Mesendoderm (in vitro differentiated cells): ENCODE measurements around the gene CCBE1.

Source experiments
- DNase-seq: peaks from one replicate; pipeline ENCODE4 v3.0.0; 2013
- H2AK5ac ChIP-seq: 2 replicates; pipeline ENCODE4 v1.6.1; 2013; ENCODE audit warnings: low read length, inconsistent platforms
- H2BK120ac ChIP-seq: 2 replicates; pipeline ENCODE4 v1.6.1; 2013; ENCODE audit warnings: low read depth, mild to moderate bottlenecking, low read length, moderate library complexity, mixed read lengths
- H2BK15ac ChIP-seq: replicated peaks from 2 replicates; pipeline ENCODE4 v1.6.1; 2013; ENCODE audit warnings: low read depth, mild to moderate bottlenecking, moderate library complexity
- H2BK5ac ChIP-seq: 2 replicates; pipeline ENCODE4 v1.6.1; 2013; ENCODE audit warnings: low read length, inconsistent platforms
- H3K18ac ChIP-seq: 2 replicates; pipeline ENCODE4 v1.6.1; 2013; ENCODE audit warnings: mild to moderate bottlenecking, low read length, mixed read lengths
- H3K23ac ChIP-seq: one replicate; pipeline ENCODE4 v1.6.1; 2013; ENCODE audit warnings: low read length
- H3K27ac ChIP-seq: 2 replicates; pipeline ENCODE4 v1.5.1; 2013; ENCODE audit warnings: low read depth, mild to moderate bottlenecking, inconsistent platforms, low read length, moderate library complexity
- H3K27me3 ChIP-seq: 2 replicates; pipeline ENCODE4 v1.6.1; 2013; ENCODE audit warnings: low read length, control low read depth, mild to moderate bottlenecking, inconsistent platforms; ENCODE audit not compliant: insufficient read depth, poor library complexity
- H3K36me3 ChIP-seq: 2 replicates; pipeline ENCODE4 v1.6.1; 2013; ENCODE audit warnings: low read length, inconsistent platforms; ENCODE audit not compliant: control insufficient read depth, insufficient read depth
- H3K4ac ChIP-seq: one replicate; pipeline ENCODE4 v1.6.1; 2013; ENCODE audit warnings: low read depth, mild to moderate bottlenecking, low read length, moderate library complexity
- H3K4me1 ChIP-seq: 2 replicates; pipeline ENCODE4 v1.6.1; 2013; ENCODE audit warnings: low read depth, low read length, inconsistent platforms; ENCODE audit not compliant: control insufficient read depth
- H3K4me2 ChIP-seq: 2 replicates; pipeline ENCODE4 v1.6.1; 2013; ENCODE audit warnings: low read length
- H3K4me3 ChIP-seq: 2 replicates; pipeline ENCODE4 v1.5.1; 2013; ENCODE audit warnings: mild to moderate bottlenecking, low read length
- H3K56ac ChIP-seq: one replicate; pipeline ENCODE4 v1.6.1; 2013; ENCODE audit warnings: low read length
- H3K79me1 ChIP-seq: 2 replicates; pipeline ENCODE4 v1.6.1; 2013; ENCODE audit warnings: low read length, inconsistent platforms
- H3K79me2 ChIP-seq: 2 replicates; pipeline ENCODE4 v1.6.1; 2013; ENCODE audit warnings: mild to moderate bottlenecking, low read length; ENCODE audit not compliant: control insufficient read depth, insufficient read depth
- H3K9ac ChIP-seq: 2 replicates; pipeline ENCODE4 v1.6.1; 2013; ENCODE audit warnings: low read length, inconsistent platforms
- H4K5ac ChIP-seq: one replicate; pipeline ENCODE4 v1.6.1; 2013; ENCODE audit warnings: low read length
- H4K8ac ChIP-seq: one replicate; pipeline ENCODE4 v1.6.1; 2013; ENCODE audit warnings: low read depth, mild to moderate bottlenecking, control low read depth, low read length, moderate library complexity
- WGBS: extraction: QIAGEN DNeasy Blood & Tissue Kit; methylation state at CpG from one replicate; pipeline ENCODE4 v1.1.7; 2013; ENCODE audit warnings: low lambda C conversion rate, missing lambda C conversion rate; ENCODE audit not compliant: insufficient coverage; ENCODE audit errors: extremely low coverage; 5-methylcytosine and 5-hydroxymethylcytosine counted together

CCBE1 gene

DNA sequence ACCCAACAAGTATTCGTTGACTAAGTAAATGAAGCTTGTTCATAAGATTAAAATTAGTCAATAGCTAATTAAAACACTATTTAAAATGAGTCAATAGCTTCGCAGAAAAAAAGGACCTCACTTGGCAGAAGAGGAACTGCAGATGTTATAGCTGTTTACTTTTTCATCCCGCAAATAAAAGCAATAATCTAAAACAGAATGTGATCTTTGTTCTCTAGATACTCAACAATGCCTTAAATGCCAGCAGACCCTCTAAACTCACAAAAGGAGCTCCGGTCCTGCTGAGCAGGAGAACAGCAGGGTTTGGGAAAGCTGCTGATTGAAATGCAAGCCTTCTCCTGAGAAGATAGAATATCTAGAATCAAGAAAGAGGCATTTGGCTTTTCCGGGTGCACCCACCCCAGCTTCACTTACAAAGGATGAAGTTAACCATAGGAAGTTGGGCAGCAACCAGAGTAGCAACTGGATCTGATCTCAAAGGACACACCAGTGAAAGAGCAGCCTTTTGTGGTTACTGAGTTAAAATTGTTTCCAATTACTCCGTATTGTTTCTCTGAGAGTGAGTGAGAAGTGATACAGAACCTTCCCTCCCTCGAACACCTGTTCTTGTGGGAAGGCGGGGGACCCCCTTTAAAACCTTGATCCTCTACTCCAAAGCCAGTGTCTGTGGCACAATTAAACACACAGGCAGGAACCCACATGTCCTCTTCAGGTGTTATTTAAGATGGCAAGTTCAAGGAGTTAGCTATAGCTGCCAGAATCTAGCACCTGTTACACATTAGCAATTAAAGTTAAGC lies 6.8 kb downstream of the CCBE1 start:
- Histone ChIP-seq H3K27me3 (peaks cover 7% of the 10 kb centered on the region), H3K56ac (no peak overlapping the region), H2BK120ac (no peak overlapping the region), H4K5ac (no peak overlapping the region), H3K79me2 (no peaks in the 10 kb centered on the region), H3K4ac (no peak overlapping the region), H3K36me3 (no peaks in the 10 kb centered on the region), H3K4me3 (no peak overlapping the region), H3K18ac (no peak overlapping the region), H2AK5ac (no peak overlapping the region), H2BK5ac (no peak overlapping the region), H2BK15ac (no peak overlapping the region), H3K23ac (no peak overlapping the region), H3K9ac (no peak overlapping the region), H4K8ac (no peak overlapping the region), H3K4me2 (no peak overlapping the region), H3K27ac (no peak overlapping the region), H3K79me1 (no peaks in the 10 kb centered on the region), H3K4me1 (no peaks in the 10 kb centered on the region)
- DNase-seq: peak; percentile 35
- no CpG with 5 or more reads among the region's 8 CpGs for WGBS

DNA sequence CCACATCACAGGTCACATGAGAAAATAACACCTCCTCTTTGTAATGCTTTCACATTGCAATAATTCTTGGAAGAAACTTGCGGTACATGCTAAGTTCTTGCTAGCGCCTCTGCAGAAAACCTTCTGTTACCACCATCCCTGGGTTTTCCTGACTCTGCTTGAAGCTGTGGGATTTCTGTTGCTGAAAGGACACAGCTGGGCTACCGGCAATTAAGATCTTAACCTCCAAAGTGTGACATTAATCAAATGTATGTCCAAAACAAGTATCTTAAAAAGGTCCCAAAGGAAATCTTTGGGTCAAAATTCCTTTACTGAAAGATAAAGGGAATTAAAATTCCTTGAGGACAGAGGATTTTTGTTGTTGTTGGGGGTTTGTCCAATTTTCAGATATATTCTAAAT lies 7.5 kb downstream of the CCBE1 start:
- Histone ChIP-seq H2BK120ac (no peak overlapping the region), H3K23ac (no peak overlapping the region), H3K4me3 (no peak overlapping the region), H2BK5ac (no peak overlapping the region), H3K4me1 (no peaks in the 10 kb centered on the region), H3K4ac (no peak overlapping the region), H3K56ac (no peak overlapping the region), H3K79me2 (no peaks in the 10 kb centered on the region), H2BK15ac (no peak overlapping the region), H3K4me2 (no peak overlapping the region), H4K5ac (no peak overlapping the region), H2AK5ac (no peak overlapping the region), H3K36me3 (no peaks in the 10 kb centered on the region), H3K27me3 (peaks cover under 1% of the 10 kb centered on the region), H3K18ac (no peak overlapping the region), H3K27ac (no peak overlapping the region), H3K79me1 (no peaks in the 10 kb centered on the region), H4K8ac (no peak overlapping the region), H3K9ac (no peak overlapping the region)
- WGBS: no CpG with 5 or more reads among the region's 3 CpGs
- no peak for DNase-seq

DNA sequence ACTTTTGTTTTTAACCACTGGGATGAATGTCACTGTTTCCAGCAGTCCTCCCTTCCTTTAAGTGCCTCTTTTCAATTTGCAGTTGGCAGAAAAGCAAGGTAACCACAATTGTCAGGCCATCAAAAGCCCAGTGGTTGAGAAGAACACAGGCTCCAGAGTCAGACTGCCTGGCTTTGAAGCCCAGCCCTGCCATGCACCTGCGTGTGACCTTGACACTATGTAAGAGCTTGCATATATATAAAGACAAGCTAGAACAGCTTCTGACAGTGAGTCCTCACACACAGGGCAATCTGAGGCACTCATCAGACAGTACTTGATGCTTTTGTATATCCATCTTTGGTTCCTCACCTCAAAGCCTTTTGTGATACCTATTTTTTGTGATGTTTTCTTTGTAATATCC lies 11.0 kb downstream of the CCBE1 start:
- no peak for DNase-seq
- Histone ChIP-seq H3K79me1 (no peaks in the 10 kb centered on the region), H2BK5ac (no peak overlapping the region), H3K18ac (no peak overlapping the region), H3K4ac (no peak overlapping the region), H3K4me1 (no peaks in the 10 kb centered on the region), H3K27ac (no peak overlapping the region), H3K9ac (no peak overlapping the region), H3K27me3 (no peaks in the 10 kb centered on the region), H3K4me3 (no peak overlapping the region), H3K23ac (no peak overlapping the region), H2BK15ac (no peak overlapping the region), H3K79me2 (no peaks in the 10 kb centered on the region), H3K56ac (no peak overlapping the region), H2AK5ac (no peak overlapping the region), H2BK120ac (no peak overlapping the region), H4K8ac (no peak overlapping the region), H3K36me3 (no peaks in the 10 kb centered on the region), H3K4me2 (no peak overlapping the region), H4K5ac (no peak overlapping the region)
- no CpG with 5 or more reads among the region's 1 CpG for WGBS

DNA sequence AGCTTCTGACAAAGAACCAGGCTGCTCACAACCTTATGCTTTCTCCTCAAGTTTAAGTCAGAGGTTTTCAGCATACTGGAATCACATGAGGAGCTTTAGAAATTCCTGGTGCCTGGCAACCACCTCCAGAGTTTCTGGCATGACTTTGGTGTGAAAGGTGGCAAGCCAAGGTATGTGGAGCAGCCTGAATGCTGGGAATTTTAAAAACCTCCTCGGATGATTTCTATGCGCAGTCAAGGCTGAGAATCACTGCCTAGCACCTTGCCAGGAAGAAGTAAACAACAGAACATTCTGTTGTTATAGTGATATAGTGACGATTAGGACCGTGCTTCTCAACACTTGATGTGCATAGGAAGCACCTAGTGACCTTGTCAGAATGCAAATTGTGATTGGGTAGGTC lies 11.7 kb downstream of the CCBE1 start:
- Histone ChIP-seq H3K23ac (no peak overlapping the region), H3K27me3 (no peaks in the 10 kb centered on the region), H3K36me3 (no peaks in the 10 kb centered on the region), H3K56ac (no peak overlapping the region), H3K9ac (no peak overlapping the region), H3K27ac (no peak overlapping the region), H4K8ac (no peak overlapping the region), H3K4ac (no peak overlapping the region), H3K4me2 (no peak overlapping the region), H3K18ac (no peak overlapping the region), H2BK15ac (no peak overlapping the region), H3K4me1 (no peaks in the 10 kb centered on the region), H2BK120ac (no peak overlapping the region), H2AK5ac (no peak overlapping the region), H3K4me3 (no peak overlapping the region), H4K5ac (no peak overlapping the region), H3K79me2 (no peaks in the 10 kb centered on the region), H3K79me1 (no peaks in the 10 kb centered on the region), H2BK5ac (no peak overlapping the region)
- peak; percentile 45 for DNase-seq
- WGBS: no CpG with 5 or more reads among the region's 4 CpGs

GRCh38 chr18:59684777-59685176 lies 12.4 kb downstream of the CCBE1 start:
- WGBS: no CpG with 5 or more reads among the region's 2 CpGs
- no peak overlapping the region for H2BK15ac ChIP-seq

DNA sequence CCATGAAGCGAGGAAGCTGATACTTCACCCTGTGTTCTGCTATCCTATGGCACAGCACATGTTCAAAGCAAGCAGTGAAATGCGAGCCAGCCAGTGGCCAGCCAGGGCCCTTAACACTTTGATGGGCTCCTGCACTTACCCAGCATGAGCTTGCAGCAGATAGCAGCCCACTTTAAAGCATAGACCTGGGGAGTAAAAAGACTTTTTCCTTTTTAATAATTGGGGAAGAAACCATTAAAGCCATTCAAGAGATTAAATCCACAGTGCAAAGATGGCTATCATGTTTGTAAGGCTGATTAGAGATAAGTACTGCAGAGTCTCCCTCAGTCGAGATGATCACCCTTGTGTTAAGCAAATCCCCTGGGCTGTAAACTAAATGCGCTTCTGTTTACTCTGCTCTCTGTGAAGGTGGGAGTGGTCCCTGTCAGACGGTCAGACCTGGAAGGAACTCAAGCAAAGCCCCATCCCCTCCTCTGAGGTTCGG lies 15.7 kb downstream of the CCBE1 start:
- peak; percentile 86 for DNase-seq

More at GRCh38 chr18:59684777-59685176, 12.4 kb downstream of the CCBE1 start:
- no peak overlapping the region for H4K5ac ChIP-seq
- no peak overlapping the region for H3K23ac ChIP-seq
- no peaks in the 10 kb centered on the region for H3K79me2 ChIP-seq
- H3K56ac ChIP-seq: no peak overlapping the region
- no peak overlapping the region for H3K9ac ChIP-seq
- H3K18ac ChIP-seq: no peak overlapping the region
- H2AK5ac ChIP-seq: no peak overlapping the region
- DNase-seq: no peak
- H3K4me1 ChIP-seq: no peaks in the 10 kb centered on the region
- no peak overlapping the region for H2BK5ac ChIP-seq
- H3K4ac ChIP-seq: no peak overlapping the region
- no peak overlapping the region for H2BK120ac ChIP-seq
- no peak overlapping the region for H4K8ac ChIP-seq
- no peaks in the 10 kb centered on the region for H3K27me3 ChIP-seq
- H3K27ac ChIP-seq: no peak overlapping the region
- H3K4me3 ChIP-seq: no peak overlapping the region
- no peaks in the 10 kb centered on the region for H3K36me3 ChIP-seq
- no peak overlapping the region for H3K4me2 ChIP-seq
- H3K79me1 ChIP-seq: no peaks in the 10 kb centered on the region

More for the DNA sequence above, 15.7 kb downstream of the CCBE1 start:
- Histone ChIP-seq H2BK15ac (no peak overlapping the region), H2BK120ac (no peak overlapping the region), H3K9ac (no peak overlapping the region), H3K79me1 (no peaks in the 10 kb centered on the region), H3K27me3 (no peaks in the 10 kb centered on the region), H3K18ac (no peak overlapping the region), H2AK5ac (no peak overlapping the region), H3K27ac (no peak overlapping the region), H3K56ac (no peak overlapping the region), H4K8ac (no peak overlapping the region), H4K5ac (no peak overlapping the region), H3K4ac (no peak overlapping the region), H3K4me3 (no peak overlapping the region), H3K4me2 (no peak overlapping the region), H2BK5ac (no peak overlapping the region), H3K36me3 (no peaks in the 10 kb centered on the region), H3K23ac (no peak overlapping the region), H3K79me2 (no peaks in the 10 kb centered on the region), H3K4me1 (no peaks in the 10 kb centered on the region)
- WGBS: no CpG with 5 or more reads among the region's 6 CpGs
